ENCODE measurements around the gene EFCAB9.

Gene EFCAB9

DNA sequence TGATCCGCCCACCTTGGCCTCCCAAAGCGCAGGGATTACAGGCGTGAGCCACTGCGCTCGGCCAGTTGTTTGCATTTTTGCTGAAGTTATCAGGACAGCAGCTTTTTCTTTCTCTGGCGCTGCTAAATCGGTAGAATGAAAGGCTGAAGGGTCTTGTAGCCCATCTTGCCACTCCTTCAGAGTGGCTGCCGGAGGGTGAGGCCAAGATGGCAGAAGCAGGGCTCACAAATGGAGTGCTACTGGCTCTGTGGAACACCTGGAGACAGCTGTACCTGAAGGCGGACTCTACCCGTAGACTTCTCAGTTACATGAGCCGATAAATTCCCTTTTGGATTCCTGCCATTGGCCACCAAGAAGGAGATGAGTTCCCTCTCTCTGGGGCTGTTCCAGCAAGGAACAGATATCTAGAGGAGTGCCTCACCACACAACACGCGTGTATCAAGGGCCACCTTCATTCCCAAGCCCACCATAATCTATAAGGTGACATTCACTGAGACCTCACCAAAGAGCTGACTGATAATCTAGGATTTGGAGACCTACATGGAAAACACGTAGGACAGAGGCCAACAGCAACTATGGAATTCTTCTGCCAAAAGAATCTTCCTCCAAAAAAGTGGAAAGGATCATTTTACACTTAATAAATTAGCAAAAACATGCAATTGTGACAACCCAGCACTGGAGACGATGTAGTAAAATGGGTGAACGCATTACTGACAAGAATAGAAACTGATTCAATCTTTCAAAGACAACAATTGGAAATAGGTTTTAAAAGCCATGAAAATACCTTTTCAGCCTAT lies 27.7 kb upstream of the EFCAB9 start:
- DNase-seq: no peak

DNA sequence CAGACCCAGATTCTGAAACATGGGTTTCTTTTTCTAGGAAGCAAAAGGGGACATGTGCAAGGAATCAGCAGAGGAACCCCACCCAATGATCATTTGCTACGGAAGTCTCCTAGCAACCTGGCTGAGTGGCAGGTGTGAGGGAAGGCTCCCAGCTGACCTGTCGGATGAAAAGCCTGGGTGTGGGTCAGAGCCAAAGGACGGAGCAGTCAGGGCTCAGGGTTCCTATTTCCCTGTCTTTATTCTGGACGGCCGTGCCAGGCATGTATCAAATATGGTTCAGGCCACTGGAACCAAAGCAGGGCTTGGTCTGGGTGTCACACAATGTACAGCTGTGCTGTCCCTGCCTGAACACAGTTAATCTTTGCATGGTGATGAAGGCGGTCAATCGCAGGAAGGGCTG lies 26.1 kb upstream of the EFCAB9 start:
- DNase-seq: no peak

DNA sequence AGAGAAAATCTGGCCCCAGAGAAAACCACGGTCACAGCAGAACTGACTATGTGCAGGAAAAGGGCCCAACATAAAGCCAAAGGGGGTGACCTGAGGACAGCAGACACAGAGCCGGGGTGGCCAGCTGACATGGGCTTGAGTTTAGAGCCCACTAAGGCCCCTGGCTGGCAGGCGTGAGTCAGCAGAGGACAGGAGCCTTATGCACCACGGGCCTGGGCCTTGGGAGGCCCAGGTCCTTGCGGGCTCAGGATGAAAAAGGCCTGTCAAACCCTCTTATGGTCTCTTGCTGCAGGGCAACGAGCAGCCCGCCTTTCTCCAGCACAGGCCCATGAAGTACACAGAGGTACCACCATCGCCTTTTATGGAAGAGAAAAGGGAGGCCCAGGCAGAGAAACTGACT lies 25.7 kb upstream of the EFCAB9 start:
- no peak for DNase-seq

DNA sequence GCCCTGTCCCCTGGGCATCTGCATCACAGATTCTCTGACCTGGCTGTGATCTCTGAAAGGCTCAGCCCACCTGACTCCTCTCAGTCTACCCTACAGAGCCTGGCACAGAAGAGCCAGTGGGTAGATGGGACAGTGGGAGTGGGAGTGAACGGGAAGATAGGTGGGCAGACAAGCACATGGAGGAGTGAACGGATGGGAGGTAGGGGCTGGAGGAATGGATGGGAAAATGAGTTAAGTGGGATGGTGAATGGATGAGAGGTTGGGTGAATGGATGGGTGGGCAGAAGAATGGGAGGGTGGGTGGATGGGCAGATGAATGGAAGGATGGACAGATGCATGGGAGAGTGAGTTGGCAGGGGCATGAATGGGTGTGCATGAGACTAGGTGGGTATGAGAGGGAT lies 24.8 kb upstream of the EFCAB9 start:
- DNase-seq: no peak

DNA sequence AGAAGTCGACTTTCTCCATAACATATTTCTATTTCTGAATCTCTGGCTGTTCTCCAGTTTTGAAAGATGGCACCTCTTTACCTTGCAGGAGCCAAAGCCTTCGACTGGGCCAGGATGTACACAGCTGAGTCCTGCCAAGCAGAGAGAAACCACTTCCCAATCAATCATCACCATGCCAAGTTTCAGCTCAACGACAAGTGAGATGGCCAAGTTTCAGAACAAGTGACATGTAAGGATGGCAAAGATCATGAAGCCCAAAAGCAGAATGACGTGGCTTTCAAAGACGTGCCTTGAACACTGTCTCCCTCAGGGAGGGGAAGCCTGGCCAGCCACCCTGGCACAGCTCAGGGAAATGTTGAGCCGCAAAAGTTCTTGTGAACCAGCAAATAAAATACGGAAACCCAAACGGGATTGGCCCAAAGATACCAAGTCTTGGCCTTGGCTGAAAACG lies 23.7 kb upstream of the EFCAB9 start:
- DNase-seq: no peak

DNA sequence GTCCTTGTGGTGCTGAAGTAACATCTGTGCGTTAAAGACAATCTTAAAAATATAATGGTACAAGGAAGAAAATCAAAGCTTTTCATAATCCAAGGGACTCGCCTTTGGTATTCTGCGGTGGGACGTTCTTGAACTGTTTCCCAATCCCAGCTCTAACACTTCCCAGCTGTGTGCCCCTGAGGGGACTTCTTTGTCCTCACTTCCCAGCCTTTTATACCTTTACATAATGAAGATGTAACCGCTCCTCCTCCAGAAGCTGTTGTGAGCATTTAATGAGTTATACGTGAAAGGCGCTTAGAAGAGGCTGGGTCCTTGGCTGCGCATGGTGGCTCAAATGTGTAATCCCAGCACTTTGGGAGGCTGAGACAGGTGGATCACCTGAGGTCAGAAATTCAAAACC lies 22.9 kb upstream of the EFCAB9 start:
- DNase-seq: no peak

DNA sequence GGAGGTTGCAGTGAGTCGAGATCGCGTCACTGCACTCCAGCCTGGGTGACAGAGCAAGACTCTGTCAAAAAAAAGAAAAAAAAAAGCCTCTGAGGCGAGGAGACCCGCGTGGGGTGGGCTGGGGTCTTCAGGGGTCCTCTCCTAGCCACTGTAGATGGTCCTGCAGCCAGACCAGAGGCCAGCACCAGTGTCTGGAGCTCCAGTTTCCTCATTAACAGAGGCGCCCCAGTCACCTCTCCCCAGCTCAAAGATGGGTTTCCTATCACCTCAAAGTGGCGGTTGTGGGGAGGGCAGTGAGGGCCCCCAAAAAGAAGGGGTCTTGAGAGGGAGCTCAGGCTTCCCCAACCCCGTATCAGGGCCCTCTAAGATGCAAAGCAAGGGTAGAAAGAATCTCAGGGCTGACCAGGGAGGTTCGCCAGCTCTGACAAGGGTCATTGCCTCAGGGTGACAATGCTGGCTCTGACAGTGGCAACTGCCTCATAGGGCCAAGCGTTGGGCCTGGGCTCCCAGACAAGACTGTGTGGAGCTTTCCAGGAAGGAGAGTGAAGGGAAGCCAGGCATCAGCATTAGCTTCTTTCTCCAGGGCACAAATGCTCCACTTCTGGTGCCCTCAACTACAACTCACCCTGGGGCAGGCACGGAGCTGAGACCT lies 20.9 kb upstream of the EFCAB9 start:
- no peak for DNase-seq

DNA sequence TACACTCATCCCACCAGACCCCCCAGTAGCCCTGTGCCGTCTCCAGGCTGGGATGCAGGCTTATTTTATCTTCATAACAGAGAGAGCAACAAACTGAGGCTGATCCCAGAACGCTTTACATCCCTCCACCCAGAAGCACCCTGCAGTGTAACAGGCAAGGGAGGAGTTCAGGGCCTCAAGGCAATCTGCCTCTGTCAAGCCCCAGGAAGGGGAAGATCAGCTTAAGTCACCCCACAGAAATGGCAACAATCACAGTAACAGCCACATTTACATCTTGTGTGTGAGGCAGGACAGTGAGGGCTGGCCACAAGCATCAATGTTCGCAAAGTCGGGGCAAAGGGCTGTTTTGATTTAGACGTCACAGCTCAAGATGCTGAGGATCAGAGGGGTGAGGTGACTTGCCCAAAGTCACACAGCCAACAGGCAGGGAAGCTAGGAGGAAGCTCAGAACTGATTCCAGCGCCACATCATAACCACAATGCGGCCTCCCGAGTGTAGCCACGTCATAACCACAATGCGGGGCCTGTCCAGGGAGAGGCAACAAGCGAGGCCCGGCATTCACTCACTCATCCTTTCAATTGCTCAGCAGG lies 20.3 kb upstream of the EFCAB9 start:
- DNase-seq: peak; percentile 89

DNA sequence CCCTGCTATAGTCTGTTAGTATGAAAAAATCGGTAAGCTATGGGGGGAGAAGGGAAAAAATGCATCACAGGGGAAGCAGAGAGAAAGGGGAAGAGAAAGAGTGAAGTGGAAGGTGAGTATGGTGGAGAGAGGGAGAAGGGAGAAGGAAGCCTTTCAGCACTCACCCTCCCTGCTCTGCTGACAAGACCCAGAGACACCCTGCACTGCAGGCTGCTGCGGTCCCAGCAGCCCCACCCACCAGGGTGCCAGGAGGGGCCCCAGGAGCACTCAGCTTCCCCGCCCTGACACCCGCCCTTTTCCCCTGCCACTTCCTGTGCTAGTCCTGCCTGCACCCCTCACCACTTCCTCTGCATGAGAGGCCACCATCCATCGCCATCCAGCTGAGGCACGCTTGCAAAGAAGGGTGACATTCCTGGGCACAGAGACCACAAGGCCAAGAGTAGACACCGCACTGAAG lies 18.7 kb upstream of the EFCAB9 start:
- peak; percentile 93 for DNase-seq

DNA sequence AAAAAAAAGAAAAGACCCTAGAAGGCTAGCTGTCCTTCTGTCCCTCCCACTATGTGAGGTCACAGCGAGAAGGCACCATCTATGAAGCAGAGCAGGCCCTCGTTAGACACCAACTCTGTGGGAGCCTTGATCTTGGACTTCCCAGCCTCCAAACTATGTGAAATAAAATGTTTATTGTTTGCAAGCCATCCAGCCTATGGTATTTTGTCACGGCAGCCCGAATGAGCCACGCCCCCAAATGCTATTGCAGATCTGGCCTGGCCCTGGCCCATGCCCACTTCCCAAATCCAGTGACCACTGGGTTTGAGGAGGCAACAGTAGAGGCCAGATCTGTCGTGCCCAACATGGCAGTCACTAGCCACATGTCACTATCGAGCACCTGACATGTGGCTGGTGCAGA lies 16.8 kb upstream of the EFCAB9 start:
- DNase-seq: no peak

DNA sequence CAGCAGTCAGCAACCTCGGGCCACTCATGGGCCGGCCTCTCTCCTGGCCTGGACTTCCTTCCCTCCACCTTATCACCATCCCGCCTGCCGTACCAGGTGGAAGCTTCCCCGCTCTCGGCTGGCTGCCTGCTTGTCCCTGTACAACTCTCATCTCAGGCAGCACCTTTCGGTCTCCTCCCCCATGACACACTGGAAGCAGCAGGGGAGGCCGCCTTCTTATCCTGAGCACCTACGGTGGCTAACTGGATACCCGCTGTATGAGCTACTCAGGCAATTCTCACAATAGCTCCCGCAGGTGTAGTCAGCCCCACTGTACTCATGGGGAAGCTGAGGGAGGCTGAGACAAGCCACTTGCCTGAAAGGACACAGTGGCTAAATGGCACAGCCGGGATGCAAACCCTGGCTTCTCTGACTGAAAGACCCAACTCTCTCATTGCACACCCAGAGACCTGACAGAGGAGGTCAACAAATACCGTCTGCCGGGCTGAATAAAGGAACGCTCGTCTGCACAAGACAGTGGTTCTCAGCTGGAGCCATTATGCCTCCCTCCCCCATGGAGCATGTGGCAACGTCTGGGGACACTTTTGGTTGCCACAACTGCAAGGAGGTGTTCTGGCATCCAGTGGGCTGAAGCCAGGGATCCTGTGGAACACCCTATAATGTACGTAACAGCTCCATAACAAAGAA lies 15.5 kb upstream of the EFCAB9 start:
- DNase-seq: peak; percentile 48

DNA sequence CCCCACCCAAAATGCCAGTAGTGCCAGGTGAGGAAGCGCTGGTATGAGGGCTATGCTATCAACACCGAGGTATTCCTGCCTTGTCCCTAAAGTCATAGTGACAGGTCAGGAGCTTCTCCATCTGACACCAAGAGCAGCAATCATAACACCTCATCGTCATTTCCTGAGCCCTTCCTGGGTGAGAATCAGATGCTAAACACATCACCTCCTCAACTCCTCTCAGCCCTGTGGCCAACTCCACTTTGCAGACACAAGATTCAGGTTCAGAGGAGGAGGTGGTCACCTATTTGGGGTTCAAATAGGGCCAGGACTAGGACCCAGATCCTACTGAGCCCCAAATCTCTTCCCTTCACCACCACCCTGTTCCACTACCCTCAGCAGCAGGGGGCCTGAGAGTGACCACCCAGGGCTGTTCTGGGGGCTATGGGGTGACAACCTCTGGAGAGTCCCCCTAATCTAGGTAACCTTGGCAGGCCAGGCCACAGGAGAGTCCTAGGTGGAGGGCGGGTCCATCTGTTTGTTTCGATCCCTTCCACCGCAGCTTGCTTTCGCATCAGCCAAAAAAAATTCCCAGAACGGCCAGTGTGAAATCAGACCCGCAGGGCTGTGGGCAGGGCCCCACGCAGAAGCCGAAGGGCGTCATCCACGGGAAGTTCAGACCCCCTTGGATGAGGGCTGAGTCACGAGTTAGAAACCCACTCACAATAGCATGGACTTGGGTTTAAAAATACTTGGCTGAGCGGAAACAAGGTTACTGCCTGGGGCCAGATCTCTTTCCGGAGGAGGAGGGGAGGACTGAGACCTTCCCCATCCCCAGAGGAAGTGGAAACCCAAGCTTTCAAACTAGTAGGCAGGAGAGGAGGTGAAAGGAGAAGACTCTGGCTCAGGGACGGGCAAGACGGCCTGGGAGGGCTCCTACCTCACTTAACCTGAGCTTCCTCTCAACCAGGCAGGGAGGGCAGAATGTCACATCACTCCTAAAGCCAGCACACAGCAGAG lies 14.7 kb upstream of the EFCAB9 start:
- DNase-seq: peak; percentile 57

DNA sequence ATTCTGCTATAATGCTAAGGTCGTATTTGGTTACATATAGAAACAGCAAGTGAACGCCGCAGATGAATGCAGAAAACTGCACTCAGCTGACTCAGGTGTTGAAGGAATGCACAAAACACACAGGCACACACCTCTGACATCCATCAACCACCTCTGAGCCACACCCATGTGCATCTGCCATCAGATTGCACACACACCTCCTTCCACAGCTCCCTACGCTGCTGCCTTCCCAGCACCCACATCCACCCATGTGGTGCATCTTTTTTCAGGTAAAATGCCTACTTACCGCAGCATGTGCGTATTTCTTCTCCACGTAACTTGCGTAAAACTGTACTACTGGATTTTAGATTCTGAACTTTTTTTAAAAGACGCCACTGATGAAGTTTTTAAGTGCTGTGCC lies 13.0 kb upstream of the EFCAB9 start:
- DNase-seq: no peak

DNA sequence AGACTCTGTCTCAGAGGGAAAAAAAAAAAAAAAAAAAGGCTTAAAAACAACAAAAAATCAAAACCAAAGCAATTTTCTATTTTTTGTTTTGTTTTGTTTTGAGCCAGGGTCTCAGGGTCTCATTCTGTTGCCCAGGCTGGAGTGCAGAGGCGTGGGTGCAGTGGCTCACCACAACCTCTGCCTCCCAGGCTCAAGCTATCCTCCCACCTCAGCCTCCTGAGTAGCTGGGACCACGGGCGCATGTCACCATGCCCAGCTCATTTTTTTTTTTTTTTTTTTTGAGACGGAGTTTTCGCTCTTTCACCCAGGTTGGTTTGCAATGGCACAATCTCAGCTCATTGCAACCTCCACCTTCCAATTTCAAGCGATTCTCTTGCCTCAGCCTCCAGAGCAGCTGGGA lies 11.7 kb upstream of the EFCAB9 start:
- no peak for DNase-seq

DNA sequence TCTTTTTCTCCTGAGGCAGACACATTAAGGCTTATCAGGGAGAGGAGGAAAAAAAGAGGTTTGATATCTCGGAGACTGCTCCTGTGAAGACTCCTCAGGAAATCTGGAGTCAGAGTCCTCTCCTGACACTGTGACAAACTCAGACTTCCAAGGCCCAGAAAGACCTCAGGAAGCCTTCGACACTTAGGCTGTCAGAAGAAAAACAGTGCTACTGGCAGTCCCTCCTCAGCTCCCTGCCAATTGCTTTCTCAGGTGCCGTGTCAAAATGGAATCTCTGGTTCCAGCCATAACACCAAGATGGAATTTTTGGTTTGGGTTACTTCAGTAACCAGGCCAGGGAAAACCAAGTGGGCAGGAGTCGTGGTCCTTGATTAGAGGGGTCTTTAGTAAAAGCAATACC lies 10.1 kb upstream of the EFCAB9 start:
- no peak for DNase-seq

DNA sequence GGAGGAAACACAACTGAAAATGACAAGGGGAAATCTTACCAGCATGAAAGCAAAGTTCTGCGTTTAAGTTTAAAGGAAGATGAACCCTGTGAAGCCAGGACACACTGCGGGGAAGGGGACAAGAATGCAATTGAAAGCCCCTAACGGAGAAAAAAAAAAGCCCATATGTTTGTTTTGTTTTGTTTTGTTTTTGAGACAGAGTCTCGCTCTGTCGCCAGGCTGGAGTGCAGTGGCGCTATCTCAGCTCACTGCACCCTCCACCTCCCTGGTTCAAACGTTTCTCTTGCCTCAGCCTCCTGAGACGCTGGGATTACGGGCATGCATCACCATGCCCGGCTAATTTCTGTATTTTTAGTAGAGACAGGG lies 8.9 kb upstream of the EFCAB9 start:
- no peak for DNase-seq

DNA sequence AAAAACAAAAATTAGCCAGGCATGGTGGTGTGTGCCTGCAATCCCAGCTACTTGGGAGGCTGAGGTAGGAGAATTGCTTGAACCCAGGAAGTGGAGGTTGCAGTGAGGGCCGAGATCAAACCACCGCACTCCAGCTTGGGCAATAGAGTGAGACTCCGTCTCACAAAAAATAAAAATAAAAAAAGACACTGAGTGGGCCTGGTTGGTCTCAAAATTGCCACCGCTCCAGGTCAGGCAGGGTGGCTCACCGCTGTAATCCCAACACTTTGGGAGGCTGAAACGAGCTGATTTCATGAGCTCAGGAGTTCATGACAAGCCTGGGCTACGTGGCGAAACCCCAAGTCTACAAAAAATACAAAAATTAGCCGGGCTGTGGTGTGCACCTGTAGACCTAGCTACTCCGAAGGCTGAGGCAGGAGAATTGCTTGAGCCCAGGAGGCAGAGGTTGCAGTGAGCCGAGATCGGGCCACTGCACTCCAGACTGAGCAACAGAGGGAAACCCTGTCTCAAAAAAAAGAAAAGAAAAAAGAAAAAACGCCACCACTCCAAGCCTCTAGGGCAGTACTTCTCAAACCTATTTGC lies 7.8 kb upstream of the EFCAB9 start:
- no peak for DNase-seq

DNA sequence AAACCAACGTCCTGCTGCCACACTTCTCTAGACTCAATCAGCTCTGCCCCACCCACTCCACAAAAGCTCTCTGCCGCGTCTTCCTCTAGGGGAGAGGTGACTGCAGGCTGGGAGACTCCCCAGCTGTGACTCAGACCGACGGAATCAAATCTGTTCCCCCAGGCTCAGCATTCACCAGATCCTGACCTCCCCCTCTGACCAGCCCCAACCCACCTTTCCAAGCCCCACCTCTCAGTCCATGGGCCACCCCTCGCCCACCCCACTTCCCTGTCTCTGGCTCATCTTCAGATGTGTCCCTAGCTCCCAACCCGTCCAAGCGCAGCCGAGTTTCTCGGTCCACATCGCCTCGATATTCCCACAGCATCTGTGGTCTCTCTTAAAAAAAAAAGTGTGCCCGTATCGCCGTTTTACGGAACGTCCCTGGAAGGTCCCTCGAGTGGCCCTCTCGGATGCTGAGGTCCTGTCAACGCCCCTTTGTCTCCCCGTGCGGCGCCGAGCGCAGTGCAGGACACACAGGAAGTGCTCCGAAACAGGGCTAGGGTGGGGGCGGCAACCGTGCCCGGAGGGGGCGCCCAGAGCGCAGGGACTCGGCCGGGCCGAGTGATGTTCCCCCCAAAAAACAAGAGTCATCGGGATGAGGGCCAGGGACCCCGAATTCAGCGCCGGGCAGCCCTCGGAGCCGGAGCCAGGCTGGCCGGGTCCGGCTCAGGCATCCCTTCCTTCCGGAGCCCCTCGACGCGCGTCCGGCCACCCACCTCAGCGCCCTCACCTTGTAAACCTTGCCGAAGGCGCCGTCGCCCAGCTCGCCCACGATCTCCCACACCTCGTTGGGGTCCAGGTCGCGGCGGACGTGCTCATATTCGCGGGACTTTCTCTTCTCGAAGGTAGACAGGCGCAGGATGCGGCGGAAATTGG lies 6.6 kb upstream of the EFCAB9 start:
- peak; percentile 79 for DNase-seq

DNA sequence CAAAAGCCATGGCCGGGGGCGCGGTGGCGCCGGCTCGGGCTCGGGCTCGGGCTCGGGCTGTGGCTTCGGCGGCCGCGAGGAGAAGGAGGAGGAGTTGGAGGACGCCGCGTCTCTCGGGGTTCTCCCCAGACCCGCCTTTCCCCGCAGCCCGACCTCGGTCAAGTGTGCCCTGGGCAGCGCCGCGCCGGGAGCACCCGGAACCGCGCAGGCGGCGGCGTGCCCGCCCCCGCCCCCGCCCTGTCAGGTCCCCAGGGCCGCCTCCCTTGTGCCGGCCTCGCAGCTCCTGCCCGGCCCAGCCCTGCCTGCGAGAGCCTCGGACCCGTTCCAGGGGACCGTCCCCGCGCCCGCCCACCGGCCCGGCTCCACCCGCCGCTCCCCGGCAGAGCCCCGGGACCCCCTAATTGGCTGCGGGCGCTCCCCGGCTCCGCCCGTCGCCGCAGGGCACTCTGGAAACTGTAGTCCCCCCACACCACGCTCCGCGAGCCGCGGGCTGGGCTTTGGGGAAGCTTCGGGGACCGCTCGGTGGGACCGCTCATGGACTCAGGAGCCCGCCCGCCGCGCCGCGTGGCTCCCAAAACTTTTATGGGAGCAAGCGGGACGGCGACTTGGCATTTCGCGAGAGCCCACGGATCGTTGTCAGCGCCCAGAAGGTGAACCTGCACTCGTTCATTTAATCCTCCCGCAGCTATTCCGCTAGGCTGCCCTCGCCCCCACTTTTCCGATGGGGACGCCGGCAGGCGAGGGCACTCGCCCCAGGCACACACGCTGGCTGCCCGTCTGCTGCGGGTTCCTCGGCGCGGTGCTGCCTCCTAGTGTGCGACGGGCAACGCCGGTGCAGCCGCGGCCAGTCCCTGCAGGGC lies 5.7 kb upstream of the EFCAB9 start, which contains the start of gene STK10:
Gene STK10, minus strand, starts transcription at position 192 of the 860 bp plus-strand sequence. Its CDS starts 182 bp downstream, at position 10.
- peak; percentile 92 for DNase-seq
